ENCODE results near the gene CBX8. TPM values are rescaled to one million over a fixed set of nuclear protein-coding genes. Genes with fewer than 3 reads are reported as not detected.

Gene CBX8
- total RNA-seq, 2 donors from 2014 or later: 2.5 to 3.6 TPM

- DNase-seq (no peak), ATAC-seq (no peak)
- H3K4me3 Mint-ChIP-seq: peak overlapping the region; percentile 59
- H3K4me1 Mint-ChIP-seq: peaks cover 20% of the 10 kb centered on the region
- H3K27me3 Mint-ChIP-seq: peaks cover 54% of the 10 kb centered on the region
- peaks cover 2% of the 10 kb centered on the region for H3K36me3 Mint-ChIP-seq (ENCODE audit: low read depth)
- no peaks in the 10 kb centered on the region for H3K9me3 ChIP-seq (ENCODE audit: control insufficient read depth, low read length, poor library complexity, severe bottlenecking)
- peak overlapping the region; percentile 67 for H3K27ac Mint-ChIP-seq
Measured at GRCh38 chr17:79811868-79812352, 15.0 kb upstream of the CBX8 start.

GRCh38 chr17:79811011-79811867, 14.4 kb upstream of the CBX8 start:
- no peaks in the 10 kb centered on the region for H3K9me3 ChIP-seq (ENCODE audit: control insufficient read depth, low read length, poor library complexity, severe bottlenecking)
- Mint-ChIP-seq H3K4me1 (peaks cover 20% of the 10 kb centered on the region), H3K36me3 (ENCODE audit: low read depth) (peaks cover 2% of the 10 kb centered on the region), H3K27ac (peak overlapping the region; percentile 67), H3K27me3 (peaks cover 55% of the 10 kb centered on the region), H3K4me3 (peak overlapping the region; percentile 59)
- ATAC-seq (no peak), DNase-seq (no peak)

- Mint-ChIP-seq H3K27ac (no peak overlapping the region), H3K4me3 (peak overlapping the region; percentile 58), H3K4me1 (peaks cover 22% of the 10 kb centered on the region), H3K27me3 (peaks cover 60% of the 10 kb centered on the region), H3K36me3 (ENCODE audit: low read depth) (peaks cover 2% of the 10 kb centered on the region)
- DNase-seq (peak; percentile 62 to 79 (median 78)), ATAC-seq (peak; percentile 97)
- H3K9me3 ChIP-seq (ENCODE audit: control insufficient read depth, low read length, poor library complexity, severe bottlenecking): no peaks in the 10 kb centered on the region
Measured at GRCh38 chr17:79810130-79811010, 13.5 kb upstream of the CBX8 start.

GRCh38 chr17:79809530-79810129, 12.8 kb upstream of the CBX8 start:
- DNase-seq: no peak
- no peak for ATAC-seq
- Mint-ChIP-seq H3K4me1 (peaks cover 26% of the 10 kb centered on the region), H3K27me3 (peaks cover 67% of the 10 kb centered on the region), H3K4me3 (no peak overlapping the region), H3K36me3 (ENCODE audit: low read depth) (peaks cover 2% of the 10 kb centered on the region), H3K27ac (no peak overlapping the region)
- no peaks in the 10 kb centered on the region for H3K9me3 ChIP-seq (ENCODE audit: control insufficient read depth, low read length, poor library complexity, severe bottlenecking)

- H3K4me1 Mint-ChIP-seq: peaks cover 24% of the 10 kb centered on the region
- peak overlapping the region; percentile 43 for H3K27ac Mint-ChIP-seq
- ATAC-seq: no peak
- peak overlapping the region; percentile 72 for H3K4me3 Mint-ChIP-seq
- H3K27me3 Mint-ChIP-seq: peaks cover 66% of the 10 kb centered on the region
- no peaks in the 10 kb centered on the region for H3K9me3 ChIP-seq (ENCODE audit: control insufficient read depth, low read length, poor library complexity, severe bottlenecking)
- DNase-seq: no peak
- H3K36me3 Mint-ChIP-seq (ENCODE audit: low read depth): peaks cover 2% of the 10 kb centered on the region
Measured at GRCh38 chr17:79808763-79809529, 12.1 kb upstream of the CBX8 start.

- H3K4me1 Mint-ChIP-seq: peaks cover 24% of the 10 kb centered on the region
- DNase-seq: no peak
- no peak for ATAC-seq
- H3K27me3 Mint-ChIP-seq: peaks cover 63% of the 10 kb centered on the region
- H3K36me3 Mint-ChIP-seq (ENCODE audit: low read depth): peaks cover 2% of the 10 kb centered on the region
- no peak overlapping the region for H3K4me3 Mint-ChIP-seq
- no peak overlapping the region for H3K27ac Mint-ChIP-seq
- no peaks in the 10 kb centered on the region for H3K9me3 ChIP-seq (ENCODE audit: control insufficient read depth, low read length, poor library complexity, severe bottlenecking)
Measured at GRCh38 chr17:79806863-79807720, 10.2 kb upstream of the CBX8 start.

- no peak overlapping the region for H3K27ac Mint-ChIP-seq
- no peak for ATAC-seq
- H3K36me3 Mint-ChIP-seq (ENCODE audit: low read depth): peaks cover 2% of the 10 kb centered on the region
- no peak for DNase-seq
- H3K4me3 Mint-ChIP-seq: no peak overlapping the region
- peaks cover 20% of the 10 kb centered on the region for H3K4me1 Mint-ChIP-seq
- H3K9me3 ChIP-seq (ENCODE audit: control insufficient read depth, low read length, poor library complexity, severe bottlenecking): no peaks in the 10 kb centered on the region
- H3K27me3 Mint-ChIP-seq: peaks cover 64% of the 10 kb centered on the region
Measured at GRCh38 chr17:79806446-79806760, 9.5 kb upstream of the CBX8 start.

GRCh38 chr17:79804856-79805696, 8.2 kb upstream of the CBX8 start:
- H3K9me3 ChIP-seq (ENCODE audit: control insufficient read depth, low read length, poor library complexity, severe bottlenecking): no peaks in the 10 kb centered on the region
- Mint-ChIP-seq H3K27ac (peak overlapping the region; percentile 92), H3K4me1 (peaks cover 21% of the 10 kb centered on the region)

GRCh38 chr17:79803997-79804855, 7.3 kb upstream of the CBX8 start:
- Mint-ChIP-seq H3K4me1 (peaks cover 28% of the 10 kb centered on the region), H3K27ac (peak overlapping the region; percentile 92), H3K4me3 (peak overlapping the region; percentile 76), H3K36me3 (ENCODE audit: low read depth) (peaks cover 10% of the 10 kb centered on the region), H3K27me3 (peaks cover 72% of the 10 kb centered on the region)
- peak; percentile 64 for ATAC-seq
- no peak for DNase-seq
- H3K9me3 ChIP-seq (ENCODE audit: control insufficient read depth, low read length, poor library complexity, severe bottlenecking): no peaks in the 10 kb centered on the region

More at GRCh38 chr17:79804856-79805696, 8.2 kb upstream of the CBX8 start:
- DNase-seq (no peak), ATAC-seq (no peak)
- peaks cover 5% of the 10 kb centered on the region for H3K36me3 Mint-ChIP-seq (ENCODE audit: low read depth)
- H3K27me3 Mint-ChIP-seq: peaks cover 66% of the 10 kb centered on the region
- H3K4me3 Mint-ChIP-seq: peak overlapping the region; percentile 76

GRCh38 chr17:79803421-79803996, 6.6 kb upstream of the CBX8 start:
- ATAC-seq: no peak
- H3K36me3 Mint-ChIP-seq (ENCODE audit: low read depth): peaks cover 10% of the 10 kb centered on the region
- H3K27ac Mint-ChIP-seq: peak overlapping the region; percentile 92
- peaks cover 30% of the 10 kb centered on the region for H3K4me1 Mint-ChIP-seq
- H3K27me3 Mint-ChIP-seq: peaks cover 70% of the 10 kb centered on the region
- peak overlapping the region; percentile 21 for H3K4me3 Mint-ChIP-seq
- H3K9me3 ChIP-seq (ENCODE audit: control insufficient read depth, low read length, poor library complexity, severe bottlenecking): peaks cover 2% of the 10 kb centered on the region
- DNase-seq: no peak

Measured in T-helper 17 cell (primary cell).